GM18519 (cell line): ENCODE data around the gene PPARD.

Experiments used
- ATAC-seq: cut with Tn5 transposase; IDR thresholded peaks from one replicate; pipeline ENCODE4 v1.9.1; 2021; ENCODE audit warnings: mild to moderate bottlenecking, moderate library complexity; ENCODE audit not compliant: unreplicated experiment, low FRiP score

The PPARD gene

DNA sequence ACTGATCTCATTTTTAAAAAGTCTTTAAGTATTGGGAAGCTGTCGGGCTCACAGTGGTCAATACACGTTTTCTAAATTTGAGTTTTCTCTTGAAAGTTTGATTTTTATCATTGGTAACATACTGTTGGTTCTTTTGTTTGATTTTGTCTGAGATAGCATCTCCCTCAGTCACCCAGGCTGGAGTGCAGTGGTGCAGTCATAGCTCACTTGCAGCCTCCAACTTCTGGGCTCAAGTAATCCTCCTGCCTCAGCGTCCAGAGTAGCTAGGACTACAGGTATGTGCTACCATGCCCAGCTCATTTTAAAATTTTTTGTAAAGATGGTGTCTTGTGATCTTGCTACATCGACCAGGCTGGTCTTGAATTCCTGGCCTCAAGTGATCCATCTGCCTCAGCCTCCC, 9.1 kb downstream of the PPARD start:
- no peak for ATAC-seq

DNA sequence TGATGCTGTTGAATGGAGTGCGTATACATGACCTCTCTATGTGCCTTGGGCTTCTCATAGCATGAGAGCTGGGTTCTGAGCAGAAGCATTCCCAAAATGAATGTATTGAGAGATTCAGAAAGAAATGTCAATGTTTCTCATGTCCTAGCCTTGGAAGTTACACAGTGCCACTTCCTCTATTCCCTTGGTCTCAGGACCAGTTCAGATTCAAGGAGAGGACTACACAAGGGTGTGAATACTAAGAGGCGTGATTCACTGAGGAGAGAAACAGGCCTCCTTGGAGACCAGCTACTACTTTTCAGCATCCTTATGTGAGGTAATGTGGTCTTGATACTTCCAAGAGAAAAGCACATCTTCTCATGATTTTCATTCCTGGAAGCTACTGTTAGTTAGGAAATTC, 10.4 kb downstream of the PPARD start:
- ATAC-seq: no peak

DNA sequence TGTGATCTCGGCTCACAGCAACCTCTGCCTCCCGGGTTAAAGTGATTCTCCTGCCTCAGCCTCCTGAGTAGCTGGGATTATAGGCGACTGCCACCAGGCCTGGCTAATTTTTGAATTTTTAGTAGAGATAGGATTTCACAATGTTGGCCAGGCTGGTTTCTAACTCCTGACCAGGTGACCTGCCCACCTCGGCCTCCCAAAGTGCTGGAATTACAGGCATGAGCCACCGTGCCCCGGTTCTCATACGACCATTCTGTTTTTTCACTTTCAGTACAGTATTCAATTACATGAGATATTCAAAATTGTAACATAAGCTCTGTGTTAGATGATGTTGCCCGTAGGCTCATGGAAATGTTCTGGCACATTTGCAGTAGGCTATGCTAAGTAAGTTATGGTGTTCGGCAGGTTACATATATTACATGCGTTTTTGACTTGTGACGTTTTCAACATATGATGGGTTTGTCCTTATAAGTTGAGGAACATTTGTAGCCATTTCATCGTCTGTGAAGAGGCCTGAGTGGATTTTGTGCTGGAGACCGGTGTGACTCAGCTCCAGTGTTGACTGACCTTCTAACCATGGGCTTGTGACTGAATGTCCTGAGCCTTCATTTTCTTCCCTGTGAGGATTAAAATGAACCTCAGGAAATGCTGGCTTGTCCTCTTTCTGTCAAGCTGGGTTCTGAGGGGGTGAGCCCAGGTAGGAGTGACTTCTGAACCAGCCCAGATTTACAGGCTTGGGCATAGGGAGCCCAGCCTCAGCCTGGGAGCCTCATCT, 12.2 kb downstream of the PPARD start:
- ATAC-seq: no peak

DNA sequence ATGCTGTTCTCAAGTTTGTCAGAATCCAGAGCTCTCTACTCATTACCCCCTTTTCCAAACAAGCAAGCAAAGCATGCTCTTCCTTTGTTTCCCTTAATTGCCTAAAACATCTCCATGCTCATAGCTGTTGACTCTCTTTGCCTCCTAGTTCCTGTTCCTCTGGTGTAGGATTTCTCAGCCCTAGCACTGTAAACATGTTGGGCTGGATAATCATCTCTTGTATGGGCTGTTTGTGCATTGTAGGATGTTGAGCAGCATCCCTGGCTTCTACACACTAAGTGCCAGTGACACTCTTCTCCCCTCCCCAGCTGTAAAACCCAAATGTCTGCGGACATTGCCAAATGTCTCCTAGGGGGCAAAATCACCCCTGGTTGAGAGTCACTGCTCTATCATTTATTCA, 14.0 kb downstream of the PPARD start:
- no peak for ATAC-seq

DNA sequence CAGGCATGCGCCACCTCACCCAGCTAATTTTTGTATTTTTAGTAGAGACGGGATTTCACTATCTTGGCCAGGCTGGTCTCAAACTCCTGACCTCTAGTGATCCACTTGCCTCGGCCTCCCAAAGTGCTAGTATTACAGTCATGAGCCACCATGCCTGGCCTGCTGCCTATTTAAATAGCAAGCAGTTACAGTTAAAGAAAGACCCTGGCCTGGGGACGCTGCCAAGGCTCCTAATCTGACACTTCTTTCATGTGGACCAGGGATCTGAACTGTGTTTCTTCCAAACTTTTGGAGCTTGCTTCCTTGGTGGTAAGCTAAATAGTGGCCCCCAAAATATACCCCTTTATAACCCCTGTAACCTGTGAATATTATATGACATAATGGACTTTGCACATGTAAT, 15.3 kb downstream of the PPARD start:
- no peak for ATAC-seq

GRCh38 chr6:35358086-35358485, 15.7 kb downstream of the PPARD start:
- ATAC-seq: no peak

- ATAC-seq: no peak
Observed at GRCh38 chr6:35359346-35359743, 17.0 kb downstream of the PPARD start.

DNA sequence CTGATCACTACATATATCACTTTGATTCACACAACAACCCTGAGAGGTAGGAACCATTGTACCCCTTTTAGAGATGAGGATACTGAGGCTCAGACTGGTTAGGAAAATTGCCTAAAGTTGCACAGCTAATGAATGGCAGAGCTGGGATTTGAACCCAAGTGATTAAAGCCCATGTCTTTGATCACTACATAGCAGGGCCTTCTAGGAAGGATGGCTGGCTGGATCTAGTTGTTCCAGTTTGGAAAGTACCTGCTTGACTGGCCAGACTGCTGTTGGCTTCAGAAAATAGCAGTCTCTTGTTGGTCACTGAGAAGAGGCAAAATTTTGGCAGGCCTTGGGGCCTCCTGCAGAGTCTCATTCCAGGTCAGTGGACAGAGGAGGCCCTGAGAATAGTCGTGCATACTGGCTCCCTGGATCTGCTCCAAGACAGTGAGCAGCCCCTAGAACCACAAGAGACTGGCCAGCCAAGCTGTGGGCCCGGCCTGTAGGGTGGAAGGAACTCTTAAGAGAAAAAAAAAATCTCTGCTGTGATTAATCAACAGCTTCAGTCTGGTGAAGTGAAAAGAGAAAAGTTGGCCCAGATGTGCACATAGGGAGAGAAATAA, 17.5 kb downstream of the PPARD start:
- no peak for ATAC-seq

GRCh38 chr6:35360349-35361138, 18.2 kb downstream of the PPARD start:
- ATAC-seq: no peak

GRCh38 chr6:35362200-35362599, 19.8 kb downstream of the PPARD start:
- no peak for ATAC-seq

DNA sequence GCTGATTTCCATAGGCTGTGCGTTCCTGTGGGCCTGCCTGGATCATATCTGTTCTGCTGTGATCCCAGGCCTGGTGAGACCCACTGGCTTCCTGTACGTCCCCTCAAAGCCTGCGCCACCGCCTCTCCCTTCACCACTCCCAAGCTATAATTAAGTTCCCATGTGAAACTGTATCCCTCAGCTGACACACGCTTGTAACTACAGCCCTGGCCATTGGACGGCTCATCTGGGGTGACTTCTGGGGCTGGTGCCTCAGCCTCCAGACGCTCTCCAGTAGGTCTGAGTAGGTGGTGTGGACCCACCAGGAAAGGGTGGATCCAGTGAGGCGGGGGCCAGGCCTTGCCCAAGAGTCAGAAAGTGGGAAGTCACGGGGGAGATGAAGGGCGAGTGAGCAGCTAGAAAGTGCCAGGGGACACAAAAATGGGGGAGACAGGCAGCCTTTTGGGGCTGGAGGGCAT, 21.0 kb downstream of the PPARD start:
- no peak for ATAC-seq

DNA sequence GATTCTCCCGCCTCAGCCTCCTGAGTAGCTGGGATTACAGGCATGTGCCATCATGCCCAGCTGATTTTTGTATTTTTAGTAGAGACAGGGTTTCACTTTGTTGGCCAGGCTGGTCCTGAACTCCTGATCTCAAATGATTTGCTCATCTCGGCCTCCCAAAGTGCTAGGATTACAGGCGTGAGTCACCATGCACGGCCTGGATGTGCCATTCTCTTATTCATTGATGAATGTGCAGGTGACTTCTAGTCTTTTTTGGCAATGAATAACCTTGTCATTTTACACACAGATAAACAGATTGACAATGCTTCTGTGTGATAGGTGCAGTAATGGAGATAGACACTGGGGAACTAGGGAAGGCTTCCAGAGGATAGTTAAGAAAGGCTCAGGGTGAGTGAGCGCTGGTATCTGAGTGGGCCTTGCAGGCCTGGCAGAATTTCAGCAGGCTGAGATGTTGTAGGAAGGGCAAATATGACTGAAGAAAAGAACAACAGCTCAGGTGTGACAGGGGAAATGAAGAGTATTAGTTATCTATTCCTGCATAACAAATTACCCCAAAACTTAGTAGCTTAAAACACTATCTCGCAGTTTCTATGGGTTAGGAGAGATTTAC, 23.3 kb downstream of the PPARD start:
- ATAC-seq: no peak

GRCh38 chr6:35366204-35366596, 23.8 kb downstream of the PPARD start:
- ATAC-seq: no peak

DNA sequence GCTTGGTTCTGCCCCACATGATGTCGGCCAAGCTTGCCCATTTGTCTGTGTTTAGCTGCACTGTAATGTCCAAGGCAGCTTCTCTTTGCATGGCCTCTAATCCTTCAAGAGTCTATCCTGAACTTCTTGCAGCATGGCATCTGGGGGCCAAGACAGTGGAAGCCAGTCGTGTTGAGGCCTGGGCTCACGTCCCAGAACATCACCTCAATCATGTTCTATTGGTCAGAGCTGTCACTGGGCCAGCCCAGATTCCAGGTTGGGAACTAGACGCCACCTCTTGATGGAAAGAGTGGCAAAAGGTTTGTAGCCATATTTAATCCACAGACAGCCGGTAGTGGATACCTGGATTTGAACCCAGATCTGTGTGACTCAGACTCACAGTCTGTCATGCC, 25.3 kb downstream of the PPARD start:
- no peak for ATAC-seq

DNA sequence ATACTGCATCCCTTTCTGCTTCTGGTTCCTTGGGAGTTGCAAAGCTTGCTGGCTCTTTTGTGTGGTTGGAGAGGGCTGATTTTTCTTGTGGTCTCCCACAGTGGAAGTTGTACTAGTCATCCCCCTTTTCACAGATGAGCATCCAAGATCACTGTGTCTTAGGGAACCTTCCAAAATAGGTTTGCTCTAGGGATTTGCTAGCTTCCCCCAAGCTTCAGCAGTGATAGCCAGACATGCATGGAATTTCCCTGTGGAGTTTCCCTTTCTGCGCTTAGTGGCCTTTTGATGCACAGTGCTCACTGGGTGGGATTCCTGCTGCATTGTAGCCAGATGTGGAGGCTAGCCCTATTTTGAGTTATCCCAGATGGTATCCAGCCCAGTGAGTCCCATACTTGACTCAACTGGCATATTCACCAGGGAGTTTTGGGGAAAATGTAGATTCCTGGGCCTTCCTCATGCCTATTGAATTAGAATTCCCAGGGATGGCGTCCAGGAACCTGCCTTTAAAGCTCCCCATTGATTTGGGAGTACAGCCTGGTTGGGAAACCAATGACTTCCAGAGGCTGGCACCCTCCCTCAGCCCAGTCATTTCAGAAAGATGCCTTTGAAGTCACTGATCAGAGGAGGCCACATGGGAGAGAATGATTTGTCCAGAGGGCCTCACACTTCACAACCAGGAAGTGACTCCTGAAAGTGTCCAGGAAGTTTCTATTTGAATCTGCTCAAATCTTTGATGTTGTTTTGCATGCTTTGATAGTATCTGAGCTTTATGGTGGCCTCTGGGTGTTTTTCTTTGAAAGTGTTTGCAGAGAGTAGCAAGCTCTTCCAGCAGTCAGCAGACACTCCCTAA, 25.9 kb downstream of the PPARD start:
- ATAC-seq: no peak

DNA sequence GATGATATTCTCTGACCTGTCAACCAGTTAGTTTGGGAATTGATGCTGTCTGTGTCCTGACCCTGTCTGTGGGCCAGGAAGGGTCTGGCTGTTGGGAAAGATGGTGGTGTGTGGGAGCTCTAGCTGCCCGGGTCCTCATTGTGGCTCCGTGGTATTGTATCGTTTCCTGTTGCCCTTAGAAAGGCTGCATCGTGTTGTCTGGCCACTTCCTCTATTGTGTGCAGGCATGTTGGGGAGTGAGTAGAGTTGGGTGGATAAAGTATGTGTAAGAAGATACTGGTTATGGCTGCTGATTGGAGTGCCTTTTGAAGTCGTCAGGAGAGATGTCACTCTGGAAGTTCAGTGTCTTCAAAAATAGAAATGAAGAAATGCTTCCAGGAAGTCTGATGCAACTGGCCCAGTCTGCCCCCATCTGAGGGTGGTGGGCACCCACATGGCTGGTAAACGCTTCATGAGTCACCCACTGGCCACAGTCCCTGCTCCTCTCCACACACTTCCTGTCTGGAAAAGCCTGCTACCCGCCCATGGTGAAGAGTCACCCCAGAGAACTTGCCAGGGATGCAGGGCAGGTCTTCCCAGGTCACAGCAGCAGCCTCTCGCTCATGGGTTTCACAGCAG, 27.9 kb downstream of the PPARD start:
- ATAC-seq: no peak

DNA sequence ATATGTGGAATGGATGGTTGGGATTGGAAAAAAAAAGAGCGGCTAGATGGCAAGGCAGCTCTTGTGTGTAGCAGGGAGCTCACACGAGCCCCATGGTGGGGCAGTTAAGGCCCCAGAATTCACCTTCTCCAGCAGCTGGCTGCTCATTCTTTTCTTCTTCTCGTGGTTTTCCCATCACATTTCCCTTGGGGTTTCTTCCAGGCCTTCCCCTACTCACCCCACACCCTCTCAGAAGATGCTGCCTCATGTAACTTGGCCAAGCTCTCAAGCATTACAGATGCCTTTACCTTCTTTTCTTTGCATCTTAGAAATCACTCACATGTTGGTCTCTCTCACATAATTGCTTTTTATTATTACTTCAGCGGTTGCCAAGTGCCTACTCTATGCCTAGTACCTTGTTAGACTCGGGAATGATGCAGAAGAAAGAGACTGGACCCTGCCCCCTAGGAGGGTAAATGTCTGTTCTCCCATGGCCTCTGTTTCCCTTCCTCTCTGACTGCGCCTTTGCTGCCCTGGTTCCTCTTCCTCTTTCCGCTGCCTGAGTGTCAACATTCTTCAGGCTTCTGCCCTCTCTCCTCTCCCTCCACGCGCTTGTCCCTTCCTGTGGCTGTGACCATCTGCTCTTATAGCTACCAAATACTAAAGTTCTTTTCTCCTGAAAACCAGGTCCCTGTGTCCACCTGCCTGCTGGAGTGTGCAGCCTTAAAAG, 28.6 kb downstream of the PPARD start:
- no peak for ATAC-seq

DNA sequence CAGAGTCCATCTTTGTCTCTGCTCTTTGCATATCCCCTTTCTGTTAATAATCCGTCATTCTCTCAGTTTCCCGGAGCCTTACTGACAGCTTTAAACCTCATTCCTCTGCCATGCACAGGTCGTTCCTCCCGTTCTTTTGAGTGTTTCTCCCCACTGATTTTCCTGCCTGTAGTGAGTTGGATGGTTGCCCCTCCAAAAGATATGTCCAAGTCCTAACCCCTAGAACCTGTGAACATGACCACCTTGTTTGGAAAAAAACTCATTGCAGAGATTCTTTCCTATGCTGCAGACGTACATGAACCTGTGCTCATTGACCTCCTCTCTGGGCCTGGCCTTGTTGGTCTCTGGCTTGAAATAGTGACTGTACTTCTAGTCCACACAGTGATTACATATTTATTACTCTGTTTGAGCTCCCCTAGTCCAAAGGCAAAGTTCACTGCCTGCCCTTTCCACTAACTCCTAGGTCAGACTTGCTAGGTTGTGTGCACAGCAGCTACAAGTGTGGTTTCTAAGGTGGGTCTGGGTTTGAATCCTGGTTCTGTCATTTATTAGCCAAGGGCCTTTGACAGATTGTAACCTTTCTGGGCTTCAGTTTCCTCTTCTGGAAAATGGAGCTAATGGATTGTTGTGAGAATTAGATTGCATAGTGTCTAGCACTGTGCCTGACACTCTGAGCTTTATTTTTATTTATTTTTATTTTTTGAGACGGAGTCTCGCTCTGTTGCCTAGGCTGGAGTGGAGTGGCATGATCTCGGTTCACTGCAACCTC, 29.3 kb downstream of the PPARD start:
- no peak for ATAC-seq
